Pancreas (tissue), 10 donors: ENCODE results near the gene CALCOCO1. TPM values are rescaled to one million over a fixed set of nuclear protein-coding genes. Genes with fewer than 3 reads are reported as not detected.

Experiments
- ATAC-seq, 4 donors: fragments of 200-7000 bp; cut with Tn5 transposase; one replicate each; pipeline versions ENCODE4 v1.8.0 to v1.9.1; 2020; ENCODE audit warnings: mild to moderate bottlenecking in 4 of 4, moderate library complexity in 4 of 4
- DNase-seq, 6 donors: peaks; one replicate each; pipeline ENCODE4 v3.0.0-alpha.2; 2020
- FAIRE-seq: peaks from 2 replicates; lab custom pipeline; 2012; peaks lifted over from hg19 to GRCh38; lab: Jason Lieb, UNC
- H3K27ac ChIP-seq, 4 donors: fragments of 200-600 bp; sonication (generic); 1 replicate in 3 of 4; 2 replicates in 1 of 4; pipeline versions ENCODE4 v1.5.0 to v1.8.0; 2020
- H3K27me3 ChIP-seq, 4 donors: fragments of 200-600 bp; one replicate each; pipeline ENCODE4 v1.8.0; 2021
- H3K36me3 ChIP-seq, 3 donors: fragments of 200-600 bp; sonication (generic) in 1 of 3; one replicate each; pipeline versions ENCODE4 v1.5.0 to v1.8.0; 2020 to 2021
- H3K4me1 ChIP-seq, 3 donors: fragments of 200-600 bp; one replicate each; pipeline ENCODE4 v1.8.0; 2021
- H3K4me3 ChIP-seq, 4 donors: fragments of 200-600 bp; sonication (generic) in 2 of 4; one replicate each; pipeline versions ENCODE4 v1.5.0 to v1.8.0; 2020 to 2021
- H3K9me3 ChIP-seq, 4 donors: fragments of 200-600 bp; one replicate each; pipeline ENCODE4 v1.8.0; 2021
- CTCF ChIP-seq, 4 donors: fragments of 200-600 bp; sonication (generic) in 3 of 4; IDR thresholded peaks; one replicate each; pipeline versions ENCODE4 v1.5.0 to v1.8.0; 2021; ENCODE audit warnings: antibody characterized with exemption in 4 of 4
- WGBS, 2 donors: extraction: QIAGEN DNeasy Blood & Tissue Kit; methylation state at CpG; one replicate each; pipeline ENCODE4 v1.1.7; 2013; 5-methylcytosine and 5-hydroxymethylcytosine counted together
- intact Hi-C, 3 donors: fragments of 100-400 bp; cut with DNase I; formaldehyde crosslinking; loops; one replicate each; pipeline versions ENCODE4 v1.11.1 to v1.14.2; 2022
- polyA plus RNA-seq, 2 donors: library from polyadenylated mRNA; stranded (reverse); fragments of 200-250 nt; gene quantifications; one replicate each; pipeline ENCODE4 v1.2.3, GENCODE V29; 2013
- total RNA-seq, 6 donors: library from RNA; stranded (reverse); fragmentation: NEBNext Ultra II Directional in 4 of 6; extraction: Animal tissue kit (Norgen Biotek cat#: 25700) in 4 of 6; gene quantifications; one replicate each; pipeline versions ENCODE4 v1.2.1 to v1.2.4, GENCODE V29; 2021 to 2023
- donor health status: healthy with polysubstance abuse.
- donor health status: DM: no; HTN: no; CAD: no; lungs with moderate emphysema.
- donor health status: DM: no; HTN: no; CAD: no.
- donor health status: control.
- donor health status: control.
- donor health status: Bipolar disorder and iron deficiency.
- donor health status: DM: yes; HTN: yes; CAD: no.
- donor health status: DM: no; HTN: no; CAD: no.
- donor health status: DM: no; HTN: no; CAD: no.
- donor health status: DM: yes; HTN: yes; CAD: no.

Gene CALCOCO1
- total and polyA plus RNA-seq, 8 donors: 28.2 to 103 (median 75.2) TPM

- DNase-seq (no peak), ATAC-seq (peak in 3 of 4 donors; percentile 2 to 29 (median 7)), FAIRE-seq (no peak)
- H3K36me3 ChIP-seq: peaks cover 5 to 14% (median 10%) of the 10 kb centered on the region in 3 donors
- intact Hi-C loops: no loop called here
- no peak overlapping the region for H3K4me3 ChIP-seq
- H3K9me3 ChIP-seq: no peaks in the 10 kb centered on the region
- H3K27ac ChIP-seq: peak overlapping the region; percentile 37 to 89 (median 86)
- H3K4me1 ChIP-seq: peaks cover 27 to 33% (median 32%) of the 10 kb centered on the region in 3 donors
- TF ChIP-seq CTCF (IDR thresholded peaks at IDR 0.05): no peak
- WGBS, 2 donors: 31% methylated on average over 5 of the region's 5 CpGs
- H3K27me3 ChIP-seq: no peaks in the 10 kb centered on the region
Measured at GRCh38 chr12:53660041-53660440, 67.2 kb downstream of the CALCOCO1 start.

DNA sequence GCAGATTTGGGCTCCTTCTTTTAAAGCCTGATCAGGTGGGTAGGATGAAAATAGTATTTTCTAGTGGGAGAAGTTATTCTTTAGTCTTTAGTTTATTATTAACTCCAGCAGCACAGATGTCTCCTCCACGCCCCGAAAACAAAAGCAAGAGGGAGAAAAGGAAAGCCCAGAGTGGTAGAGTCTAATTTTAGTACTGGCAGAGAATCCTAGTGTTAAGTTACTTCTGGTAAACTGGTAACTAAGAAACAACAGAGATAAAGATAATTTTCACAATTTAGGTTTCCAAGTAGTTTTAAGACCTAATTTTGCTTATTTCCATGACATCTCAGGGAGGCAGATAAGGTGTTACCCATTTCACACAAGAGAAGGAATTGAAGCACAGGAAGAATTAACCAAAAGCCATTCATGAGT, 67.7 kb downstream of the CALCOCO1 start:
- peak overlapping the region in 1 of 4 donors; percentile 4 for H3K4me3 ChIP-seq

GRCh38 chr12:53659011-53659551, 68.2 kb downstream of the CALCOCO1 start:
- Histone ChIP-seq H3K4me1 (peaks cover 27 to 33% (median 32%) of the 10 kb centered on the region in 3 donors), H3K36me3 (peaks cover 0 to 8% (median 0%) of the 10 kb centered on the region in 3 donors), H3K4me3 (peak overlapping the region in 1 of 4 donors; percentile 4), H3K27me3 (no peaks in the 10 kb centered on the region), H3K9me3 (no peaks in the 10 kb centered on the region), H3K27ac (peak overlapping the region; percentile 37 to 89 (median 86))
- TF ChIP-seq CTCF (IDR thresholded peaks at IDR 0.05): no peak
- intact Hi-C loops: no loop called here
- DNase-seq (peak in 4 of 6 donors; percentile 48 to 84 (median 79)), FAIRE-seq (no peak), ATAC-seq (peak; percentile 95 to 98 (median 96))
- WGBS, 2 donors: 0 to 5% methylated on average over 3 of the region's 3 CpGs

More for the DNA sequence above, 67.7 kb downstream of the CALCOCO1 start:
- intact Hi-C loops: no loop called here
- DNase-seq (no peak), ATAC-seq (peak; percentile 30 to 70 (median 58)), FAIRE-seq (no peak)
- H3K4me1 ChIP-seq: peaks cover 27 to 33% (median 32%) of the 10 kb centered on the region in 3 donors
- H3K27me3 ChIP-seq: no peaks in the 10 kb centered on the region
- 0 to 4% methylated on average over 2 of the region's 2 CpGs for WGBS, 2 donors
- H3K36me3 ChIP-seq: peaks cover 2 to 11% (median 5%) of the 10 kb centered on the region in 3 donors
- peak overlapping the region; percentile 37 to 89 (median 86) for H3K27ac ChIP-seq
- TF ChIP-seq CTCF (IDR thresholded peaks at IDR 0.05): no peak
- H3K9me3 ChIP-seq: no peaks in the 10 kb centered on the region

Other genes starting within 250 kb of the CALCOCO1 start
- 1 to 10 TPM; 2.3 to 9.9 (median 4.1) TPM for gene MAP3K12, start 228.0 kb downstream of the CALCOCO1 start, total RNA-seq
- gene MAP3K12, start 228.0 kb downstream of the CALCOCO1 start, polyA plus RNA-seq: 10 to 100 TPM; 20.3 to 24.9 TPM
- 10 to 100 TPM; 11.7 to 22.5 (median 15.4) TPM for gene TARBP2, start 226.2 kb downstream of the CALCOCO1 start, total RNA-seq
- 10 to 100 TPM; 43.0 to 50.1 TPM for gene TARBP2, start 226.2 kb downstream of the CALCOCO1 start, polyA plus RNA-seq
- gene NPFF, start 220.0 kb downstream of the CALCOCO1 start, total RNA-seq: not detected
- gene NPFF, start 220.0 kb downstream of the CALCOCO1 start, polyA plus RNA-seq: under 1 TPM in 1 of 2 donors, not detected in 1; 0.99 TPM
- gene ATF7, start 101.1 kb downstream of the CALCOCO1 start, total RNA-seq: 10 to 100 TPM; 13.5 to 31.5 (median 19.6) TPM
- gene ATF7, start 101.1 kb downstream of the CALCOCO1 start, polyA plus RNA-seq: 10 to 100 TPM; 11.6 to 17.3 TPM
- 100 to 1,000 TPM; 134 to 229 (median 180) TPM for gene ATP5MC2, start 51.4 kb downstream of the CALCOCO1 start, total RNA-seq
- gene ATP5MC2, start 51.4 kb downstream of the CALCOCO1 start, polyA plus RNA-seq: 100 to 1,000 TPM; 246 to 350 TPM
- not detected for gene CISTR, start 24.5 kb upstream of the CALCOCO1 start, total RNA-seq
- gene CISTR, start 24.5 kb upstream of the CALCOCO1 start, polyA plus RNA-seq: not detected
- under 1 TPM in 1 of 6 donors, not detected in 5; 0.06 TPM for gene HOXC13, start 211.4 kb upstream of the CALCOCO1 start, total RNA-seq
- gene HOXC13, start 211.4 kb upstream of the CALCOCO1 start, polyA plus RNA-seq: not detected
- not detected for gene HOXC12, start 227.5 kb upstream of the CALCOCO1 start, total RNA-seq
- not detected for gene HOXC12, start 227.5 kb upstream of the CALCOCO1 start, polyA plus RNA-seq
- gene HOXC11, start 245.7 kb upstream of the CALCOCO1 start, total RNA-seq: not detected
- gene HOXC11, start 245.7 kb upstream of the CALCOCO1 start, polyA plus RNA-seq: not detected
- gene HOTAIR, start 247.5 kb upstream of the CALCOCO1 start, total RNA-seq: not detected
- gene HOTAIR, start 247.5 kb upstream of the CALCOCO1 start, polyA plus RNA-seq: not detected